Right ventricle myocardium inferior (tissue), 1 donor: ENCODE data around the gene ACP2. TPM values are rescaled to one million over a fixed set of nuclear protein-coding genes. Genes with fewer than 3 reads are reported as not detected.
A peak's percentile ranks its signal among the peaks of the same experiment; 100 is the strongest.

ENCODE experiments used
- ATAC-seq: fragments of 200-7000 bp; cut with Tn5 transposase; one replicate; pipeline ENCODE4 v1.9.1; 2020; ENCODE audit warnings: mild to moderate bottlenecking, moderate library complexity
- DNase-seq: peaks from one replicate; pipeline ENCODE4 v3.0.0; 2021; ENCODE audit errors: missing footprints
- intact Hi-C: fragments of 100-400 bp; cut with DNase I; formaldehyde crosslinking; loops from one replicate; pipeline ENCODE4 v1.11.0; 2022
- total RNA-seq: library from RNA; stranded (reverse); fragmentation: NEBNext Ultra II Directional; extraction: Animal tissue kit (Norgen Biotek cat#: 25700); gene quantifications from one replicate; pipeline ENCODE4 v1.2.1, GENCODE V29; 2021
- donor health status: DM: no; HTN: yes; CAD: no; lungs with severe emphysema.

The ACP2 gene
- total RNA-seq, 1 donor from 2014 or later: 21.2 TPM

DNA sequence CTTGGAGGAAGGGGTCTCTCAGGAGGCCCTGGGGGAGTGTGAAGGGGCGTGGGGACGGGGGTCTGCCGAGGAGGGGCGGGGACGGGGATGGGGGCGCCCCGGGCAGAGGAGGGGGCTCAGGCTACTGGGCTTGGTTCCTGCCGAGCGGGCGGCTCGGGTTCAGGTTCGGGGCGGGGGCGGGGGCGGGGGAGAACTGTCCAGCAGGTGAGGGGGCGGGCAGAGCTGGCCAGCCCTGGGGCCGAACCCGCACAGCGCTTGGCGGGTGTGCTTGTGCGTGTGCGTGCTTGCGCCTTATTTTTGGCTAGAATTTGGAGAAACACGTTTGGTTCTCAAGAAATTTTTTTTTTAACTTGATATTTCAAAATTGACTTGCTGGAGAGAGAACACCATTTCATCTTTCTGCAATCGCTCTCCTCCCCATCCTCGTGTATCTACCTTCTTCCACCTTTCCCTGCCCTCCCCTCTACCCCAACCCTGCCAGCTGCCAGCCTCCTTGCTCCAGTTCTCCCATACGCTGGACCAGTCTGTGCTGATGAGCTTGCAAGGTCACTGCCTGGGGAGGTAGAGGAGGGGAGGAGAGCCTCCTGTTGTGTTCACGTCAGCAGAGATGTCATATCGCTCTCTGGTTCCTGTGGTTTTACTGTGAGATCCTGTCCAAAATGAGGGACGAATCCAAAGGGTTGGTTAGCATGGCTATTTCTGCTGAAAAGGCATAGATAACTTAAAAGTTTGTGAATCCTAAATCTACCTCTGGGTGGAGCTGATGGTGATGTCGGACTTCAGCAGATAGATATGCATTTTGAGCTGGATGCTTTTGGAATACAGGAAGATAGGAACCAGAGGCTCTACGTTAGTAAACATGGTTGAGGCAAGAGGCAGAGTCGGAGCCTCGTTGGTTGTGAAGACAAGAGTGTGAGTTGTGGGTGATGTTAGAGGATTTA lies 22.0 kb upstream of the ACP2 start:
- no peak for DNase-seq
- no peak for ATAC-seq

DNA sequence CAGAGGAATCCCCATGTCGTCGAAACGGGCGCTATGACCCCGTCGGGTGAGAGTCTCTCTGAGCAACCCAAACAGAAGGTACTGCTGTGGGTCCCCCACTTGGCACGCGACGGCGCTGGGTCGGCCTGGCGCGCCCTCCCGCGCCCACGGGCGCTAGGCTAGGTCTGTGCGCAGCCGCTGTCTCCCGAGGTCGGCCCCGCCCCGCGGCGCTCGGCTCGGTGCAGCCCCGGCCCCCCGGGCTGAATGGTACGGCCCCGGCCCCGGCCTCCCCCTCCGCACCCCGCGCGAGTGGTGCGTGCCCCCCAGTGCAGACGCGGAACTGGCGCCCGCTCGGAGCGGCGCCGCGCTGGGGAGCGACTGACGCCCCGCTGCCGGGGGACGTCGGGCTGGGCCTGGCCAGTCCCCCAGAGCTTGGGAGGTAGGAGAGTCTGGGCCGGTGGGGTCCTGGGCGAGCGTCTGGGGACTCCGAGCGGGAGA lies 21.3 kb upstream of the ACP2 start, which contains the start of gene MADD:
Gene MADD (plus strand): TSS at position 305 of the 477 bp plus-strand sequence.
- DNase-seq: peak; percentile 93
- intact Hi-C loops: loop anchor here (1.0 to 5.0 kb wide), 2 partner anchors 37 to 85 kb away; no protein-coding TSS in a partner anchor
- ATAC-seq: peak; percentile 93

More for the DNA sequence above, 22.0 kb upstream of the ACP2 start:
- intact Hi-C loops: loop anchor here (5.0 kb wide), 1 partner anchor 37 kb away; no protein-coding TSS in a partner anchor

DNA sequence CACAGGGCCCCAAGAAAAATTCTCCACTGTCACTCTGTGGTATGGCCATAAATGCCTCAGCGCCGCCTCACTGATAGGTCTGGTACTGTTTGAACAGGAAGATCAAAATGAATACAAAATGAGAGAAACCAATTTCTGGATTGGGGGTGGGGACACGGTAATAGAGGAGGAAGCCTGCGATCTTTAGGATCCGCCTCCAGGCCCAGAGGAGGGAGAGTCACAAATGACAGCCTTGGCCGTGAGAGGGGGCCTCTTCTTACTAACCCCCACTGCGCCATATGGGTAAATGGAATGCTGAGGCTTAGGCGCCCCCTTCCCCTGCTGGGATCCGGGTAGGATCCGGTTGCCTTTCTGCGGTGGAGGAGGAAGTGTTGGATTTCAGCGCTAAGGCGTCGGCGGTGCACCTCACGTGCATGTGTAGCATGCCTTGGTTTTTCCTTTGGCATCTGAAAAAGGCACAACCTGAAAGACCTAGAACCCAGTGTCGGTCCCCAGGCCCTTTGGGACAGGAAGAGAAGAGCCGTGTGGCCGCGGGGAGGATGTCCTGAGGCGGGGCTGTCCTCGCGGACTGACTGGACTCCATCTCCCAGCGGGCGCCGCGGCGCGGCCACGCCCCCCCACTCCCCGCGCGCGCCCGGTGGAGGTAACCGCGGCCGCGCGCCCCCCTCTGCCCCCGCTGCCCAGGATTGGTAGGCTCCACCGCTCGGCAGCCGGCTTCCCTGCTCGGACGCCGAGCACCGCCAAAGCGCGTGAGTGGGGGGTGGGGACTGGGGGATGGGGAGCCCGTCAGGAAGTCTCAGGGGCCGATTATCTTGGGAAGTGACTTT lies 20.6 kb upstream of the ACP2 start:
- intact Hi-C loops: loop anchor here (1.0 kb wide), 1 partner anchor 86 kb away; no protein-coding TSS in a partner anchor
- peak; percentile 95 for DNase-seq
- ATAC-seq: peak; percentile 91

DNA sequence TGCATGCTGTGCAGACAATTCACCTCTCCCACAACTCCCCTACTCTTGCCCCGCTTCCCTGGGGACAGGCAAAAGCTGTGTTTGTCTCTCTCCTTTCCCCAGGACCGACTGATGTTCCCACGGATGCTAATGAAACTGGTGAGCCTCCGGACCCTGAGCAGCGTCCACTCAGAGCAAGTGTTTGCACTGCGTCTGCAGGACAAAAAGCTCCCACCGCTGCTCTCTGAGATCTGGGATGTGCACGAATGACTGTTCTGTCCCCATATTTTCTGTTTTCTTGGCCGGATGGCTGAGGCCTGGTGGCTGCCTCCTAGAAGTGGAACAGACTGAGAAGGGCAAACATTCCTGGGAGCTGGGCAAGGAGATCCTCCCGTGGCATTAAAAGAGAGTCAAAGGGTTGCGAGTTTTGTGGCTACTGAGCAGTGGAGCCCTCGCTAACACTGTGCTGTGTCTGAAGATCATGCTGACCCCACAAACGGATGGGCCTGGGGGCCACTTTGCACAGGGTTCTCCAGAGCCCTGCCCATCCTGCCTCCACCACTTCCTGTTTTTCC lies 19.9 kb upstream of the ACP2 start:
- DNase-seq (no peak), ATAC-seq (no peak)
- intact Hi-C loops: loop anchor here (1.0 kb wide), 1 partner anchor 87 kb away; no protein-coding TSS in a partner anchor

DNA sequence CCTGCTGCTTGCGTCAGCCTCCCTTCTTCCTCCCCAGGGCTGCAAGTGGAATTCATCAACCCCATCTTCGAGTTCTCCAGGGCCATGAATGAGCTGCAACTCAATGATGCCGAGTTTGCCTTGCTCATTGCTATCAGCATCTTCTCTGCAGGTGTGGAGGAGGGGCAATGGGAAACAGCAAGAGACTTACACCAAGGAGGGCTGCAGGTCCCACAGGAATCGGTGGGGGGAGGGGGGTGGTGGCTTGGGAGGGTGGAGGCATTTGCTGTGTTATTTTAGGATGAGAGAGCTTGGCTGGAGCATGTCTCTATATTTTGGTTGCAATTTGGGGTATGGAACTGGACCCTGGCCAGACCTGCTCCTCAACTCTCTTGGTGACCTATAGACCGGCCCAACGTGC lies 19.3 kb upstream of the ACP2 start:
- DNase-seq (no peak), ATAC-seq (no peak)
- intact Hi-C loops: no loop called here

DNA sequence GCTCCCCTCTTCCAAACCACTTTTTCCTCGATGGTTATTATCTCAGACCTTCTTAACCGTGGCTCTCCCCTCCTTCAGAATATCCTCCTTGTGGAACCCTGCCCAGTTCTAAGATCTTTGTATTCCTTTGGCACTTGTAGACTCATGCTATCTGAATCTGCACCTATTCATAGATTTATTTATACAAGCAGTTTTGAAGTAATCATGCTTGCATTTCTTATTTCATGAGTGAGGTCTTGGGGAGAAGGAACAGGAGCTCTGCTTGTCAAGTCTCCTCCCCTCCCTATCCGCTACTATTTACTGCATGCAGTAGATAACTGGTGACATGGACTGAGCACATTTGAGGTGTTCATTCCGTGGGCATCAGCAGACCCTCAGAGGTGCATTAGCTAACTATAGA lies 15.9 kb upstream of the ACP2 start:
- ATAC-seq (no peak), DNase-seq (no peak)
- intact Hi-C loops: no loop called here

DNA sequence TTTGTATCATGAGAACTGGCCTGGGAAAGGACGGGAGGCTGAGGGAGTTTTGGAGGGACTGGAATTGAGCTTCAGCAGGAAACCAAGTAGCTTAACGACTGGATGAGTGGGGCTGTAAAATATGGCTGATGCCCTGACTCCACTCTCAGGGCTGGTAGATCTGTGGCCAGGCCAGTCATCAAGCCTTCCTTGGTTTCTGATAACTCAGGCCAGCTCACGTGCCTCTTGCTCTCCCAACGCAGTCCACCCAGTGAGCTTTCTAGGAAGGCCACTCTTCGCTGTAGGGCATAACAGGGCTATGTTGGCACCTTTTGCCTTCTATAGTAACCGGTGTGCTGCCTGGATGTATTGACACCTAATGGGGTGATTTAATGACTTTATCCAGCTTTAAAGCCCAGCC lies 15.5 kb upstream of the ACP2 start:
- intact Hi-C loops: no loop called here
- no peak for ATAC-seq
- no peak for DNase-seq

DNA sequence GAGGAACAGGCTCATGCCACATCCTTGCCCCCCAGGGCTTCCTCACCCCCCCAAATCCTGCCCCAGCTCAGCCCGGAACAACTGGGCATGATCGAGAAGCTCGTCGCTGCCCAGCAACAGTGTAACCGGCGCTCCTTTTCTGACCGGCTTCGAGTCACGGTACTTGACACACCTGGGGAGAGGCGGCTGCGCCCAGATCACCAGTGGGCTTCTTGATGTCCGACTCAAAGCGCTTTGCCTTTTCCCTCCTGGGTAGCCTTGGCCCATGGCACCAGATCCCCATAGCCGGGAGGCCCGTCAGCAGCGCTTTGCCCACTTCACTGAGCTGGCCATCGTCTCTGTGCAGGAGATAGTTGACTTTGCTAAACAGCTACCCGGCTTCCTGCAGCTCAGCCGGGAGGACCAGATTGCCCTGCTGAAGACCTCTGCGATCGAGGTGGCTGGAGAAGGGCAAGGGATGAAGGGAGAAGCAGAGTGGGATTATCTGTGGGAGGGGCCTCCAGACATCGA lies 12.7 kb upstream of the ACP2 start:
- intact Hi-C loops: no loop called here
- DNase-seq (no peak), ATAC-seq (no peak)

DNA sequence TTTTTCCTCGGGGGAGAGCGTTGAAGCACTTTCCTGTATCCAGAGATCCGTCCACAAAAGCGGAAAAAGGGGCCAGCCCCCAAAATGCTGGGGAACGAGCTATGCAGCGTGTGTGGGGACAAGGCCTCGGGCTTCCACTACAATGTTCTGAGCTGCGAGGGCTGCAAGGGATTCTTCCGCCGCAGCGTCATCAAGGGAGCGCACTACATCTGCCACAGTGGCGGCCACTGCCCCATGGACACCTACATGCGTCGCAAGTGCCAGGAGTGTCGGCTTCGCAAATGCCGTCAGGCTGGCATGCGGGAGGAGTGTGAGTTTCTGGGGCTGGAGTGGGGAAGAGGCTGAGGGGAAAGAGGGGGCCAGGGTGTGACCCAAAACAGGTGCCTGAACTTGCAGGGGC lies 11.8 kb upstream of the ACP2 start:
- ATAC-seq (no peak), DNase-seq (no peak)
- intact Hi-C loops: no loop called here

DNA sequence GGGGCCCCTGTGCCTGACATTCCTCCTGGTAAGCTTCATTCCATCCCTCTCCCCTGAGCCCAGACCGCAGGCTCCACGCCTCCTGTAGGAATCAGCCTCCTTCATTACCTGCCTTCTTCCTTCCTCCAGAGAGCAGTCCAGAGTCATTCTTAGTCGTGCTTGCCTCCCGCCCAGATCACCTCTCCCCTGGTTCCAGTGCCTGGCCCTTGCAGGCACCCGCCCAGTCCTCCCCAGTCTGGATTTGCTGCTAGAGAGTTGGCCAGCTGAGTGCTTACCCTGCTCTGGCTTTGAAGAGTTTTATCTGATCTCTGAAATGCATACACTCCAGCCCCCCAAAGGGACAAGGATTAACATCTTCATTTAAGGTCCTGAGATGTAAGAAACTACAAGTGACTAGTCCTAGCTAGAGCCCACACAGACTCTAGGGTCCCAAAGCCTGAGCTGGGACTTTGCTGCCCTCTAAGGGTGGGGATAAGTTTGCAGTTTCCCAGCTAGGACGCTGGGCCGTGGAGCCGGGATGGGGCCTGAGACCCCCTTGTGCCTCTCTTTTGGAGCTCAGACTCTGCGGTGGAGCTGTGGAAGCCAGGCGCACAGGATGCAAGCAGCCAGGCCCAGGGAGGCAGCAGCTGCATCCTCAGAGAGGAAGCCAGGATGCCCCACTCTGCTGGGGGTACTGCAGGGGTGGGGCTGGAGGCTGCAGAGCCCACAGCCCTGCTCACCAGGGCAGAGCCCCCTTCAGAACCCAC lies 10.8 kb upstream of the ACP2 start:
- ATAC-seq (no peak), DNase-seq (no peak)
- intact Hi-C loops: loop anchor here (5.0 kb wide), 1 partner anchor 42 kb away; no protein-coding TSS in a partner anchor

DNA sequence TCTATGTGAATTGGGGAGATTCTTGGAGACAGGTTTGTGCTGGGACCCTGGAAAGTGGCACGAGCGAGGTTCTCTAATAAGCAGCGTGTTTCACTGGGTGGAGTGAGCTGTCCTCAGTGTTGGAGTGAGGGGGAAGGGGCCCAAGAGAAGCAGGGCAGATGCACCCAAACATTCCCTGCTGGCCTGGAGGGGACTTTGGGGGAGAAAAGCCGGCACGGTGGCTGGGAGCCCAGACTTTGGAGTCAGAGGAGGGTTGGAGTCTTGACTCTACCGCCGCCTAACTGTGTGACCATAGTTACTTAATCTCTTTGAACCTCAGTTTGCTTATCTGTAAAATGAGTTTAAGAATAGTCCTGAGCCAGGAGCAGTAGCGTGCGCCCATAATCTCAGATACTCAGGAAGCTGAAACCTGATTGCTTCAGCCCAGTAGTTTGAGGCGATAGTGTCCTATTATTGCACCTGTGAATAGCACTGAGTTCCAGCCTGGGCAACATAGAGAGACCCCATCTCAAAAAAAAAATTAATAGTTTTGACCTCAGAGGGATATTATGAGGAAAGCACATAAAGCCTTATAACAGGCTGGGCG lies 9.8 kb upstream of the ACP2 start:
- DNase-seq: no peak
- intact Hi-C loops: loop anchor here (1.0 to 5.0 kb wide), 2 partner anchors 41 to 97 kb away; no protein-coding TSS in a partner anchor
- no peak for ATAC-seq

DNA sequence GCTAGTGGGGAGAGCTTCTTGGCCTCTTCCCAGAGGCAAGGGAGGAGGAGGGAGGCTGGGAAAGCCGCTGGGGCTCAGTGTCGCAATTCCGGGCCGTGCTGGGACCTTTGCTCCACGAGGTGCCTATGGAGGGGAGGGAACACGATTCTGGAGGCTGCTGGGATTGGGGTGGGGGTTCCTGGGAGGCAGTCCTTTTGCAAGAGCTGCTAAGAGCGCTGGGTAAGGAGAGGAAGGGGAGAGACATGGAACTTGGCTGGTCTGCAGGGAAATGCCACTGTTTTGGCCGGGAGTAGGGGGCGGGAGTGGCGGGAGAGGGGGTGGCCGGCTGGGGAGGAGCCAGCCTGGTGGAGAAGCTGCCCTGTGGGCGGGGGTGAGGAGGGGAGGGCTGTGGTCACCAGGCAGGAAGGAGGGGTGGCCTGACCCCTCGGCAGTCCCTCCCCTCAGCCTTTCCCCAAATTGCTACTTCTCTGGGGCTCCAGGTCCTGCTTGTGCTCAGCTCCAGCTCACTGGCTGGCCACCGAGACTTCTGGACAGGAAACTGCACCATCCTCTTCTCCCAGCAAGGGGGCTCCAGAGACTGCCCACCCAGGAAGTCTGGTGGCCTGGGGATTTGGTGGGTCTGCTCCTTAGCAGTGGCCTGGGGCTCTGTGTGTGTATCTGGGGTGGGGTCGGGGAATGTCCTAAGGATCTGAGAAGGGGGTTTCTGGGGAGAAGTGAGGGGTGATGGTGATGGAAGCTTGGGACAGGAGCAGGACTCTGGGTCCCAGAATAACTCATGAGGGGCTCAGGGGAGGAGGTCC lies 9.1 kb upstream of the ACP2 start, which contains the start of gene NR1H3:
Gene NR1H3 (plus strand): TSS at position 480 of the 800 bp plus-strand sequence. CDS start 1,221 bp downstream, outside the sequence.
- intact Hi-C loops: loop anchor here (1.0 to 5.0 kb wide), 2 partner anchors 40 to 98 kb away; no protein-coding TSS in a partner anchor
- DNase-seq (peak; percentile 92), ATAC-seq (peak; percentile 77)

DNA sequence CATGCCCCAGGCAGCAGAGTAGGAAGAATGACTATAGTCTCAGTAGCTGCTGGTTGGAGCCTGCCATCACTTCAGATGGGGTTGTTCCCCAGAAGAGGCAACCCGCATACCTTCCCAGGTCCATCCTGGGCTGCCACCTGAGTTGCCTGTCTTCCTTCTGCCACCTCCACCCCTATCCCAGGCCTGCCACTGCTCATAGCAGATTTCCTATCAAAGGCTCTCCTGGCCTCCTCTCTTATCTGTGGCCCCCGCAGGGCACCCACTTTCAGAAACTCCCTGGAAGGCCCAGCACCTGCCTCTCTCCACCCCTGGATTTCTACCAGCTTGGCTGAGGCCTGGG lies 8.5 kb upstream of the ACP2 start:
- ATAC-seq: no peak
- no peak for DNase-seq
- intact Hi-C loops: loop anchor here (5.0 kb wide), 1 partner anchor 40 kb away; no protein-coding TSS in a partner anchor

DNA sequence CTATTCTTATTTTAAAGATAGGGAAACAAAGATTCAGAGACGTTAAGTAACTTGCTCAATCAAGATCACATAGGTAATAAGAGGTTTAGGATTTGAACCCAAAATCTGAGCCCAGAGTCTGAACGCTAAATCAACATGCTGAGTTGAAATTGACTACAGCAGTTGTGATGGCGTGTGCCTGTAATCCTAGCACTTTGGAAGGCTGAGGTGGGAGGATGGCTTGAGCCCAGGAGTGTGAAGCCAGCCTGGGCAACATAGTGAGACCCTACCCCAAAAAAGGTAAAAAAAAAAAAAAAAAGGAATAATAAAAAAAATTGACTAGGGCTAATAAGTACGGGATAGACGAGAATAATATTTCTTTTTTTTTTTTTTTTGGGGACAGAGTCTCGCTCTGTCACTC lies 7.8 kb upstream of the ACP2 start:
- ATAC-seq (no peak), DNase-seq (no peak)
- intact Hi-C loops: loop anchor here (5.0 kb wide), 1 partner anchor 39 kb away; no protein-coding TSS in a partner anchor

DNA sequence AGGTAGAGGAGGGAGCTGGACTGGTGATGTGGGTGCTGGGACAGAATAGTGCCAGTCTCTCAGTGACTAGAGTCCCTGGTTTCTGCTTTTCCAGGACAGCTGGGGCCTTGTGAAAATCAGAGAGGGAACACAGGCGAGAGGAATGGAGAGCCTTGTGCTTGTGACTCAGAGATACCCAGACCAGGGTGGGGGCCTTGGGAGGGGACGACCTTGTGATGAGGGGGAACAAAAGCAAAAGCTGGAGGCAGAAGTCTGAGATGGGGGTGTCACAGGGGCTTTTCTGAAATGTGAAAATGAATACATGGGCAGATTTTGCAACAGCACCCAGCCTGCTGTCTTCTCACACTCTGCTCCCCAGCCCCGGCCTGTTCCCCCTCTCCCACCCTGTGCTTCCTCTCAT lies 5.8 kb upstream of the ACP2 start:
- DNase-seq: no peak
- peak; percentile 0 for ATAC-seq
- intact Hi-C loops: loop anchor here (5.0 kb wide), 1 partner anchor 153 kb away; the partner anchor contains the start of gene SLC39A13

DNA sequence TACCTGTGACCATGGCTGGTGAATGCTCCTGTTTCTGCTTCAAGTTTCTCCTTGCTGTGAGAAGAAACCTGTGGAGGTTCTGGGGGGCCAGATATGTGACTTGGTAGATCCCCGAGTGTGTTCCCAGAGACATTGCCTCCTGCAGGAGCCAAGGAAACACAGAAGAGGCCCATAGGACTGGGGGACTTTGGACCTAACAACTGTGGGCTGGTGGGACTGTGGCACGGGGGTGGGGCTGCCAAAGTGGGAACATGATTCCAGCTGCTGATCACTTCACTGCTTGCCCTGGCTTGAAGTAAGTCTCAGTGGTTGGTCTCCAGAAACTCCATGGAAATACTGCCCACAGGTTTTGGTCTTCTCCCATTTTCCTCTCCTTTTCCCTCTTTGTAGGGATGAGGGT lies 5.0 kb upstream of the ACP2 start:
- DNase-seq (no peak), ATAC-seq (no peak)
- intact Hi-C loops: loop anchor here (5.0 kb wide), 1 partner anchor 154 kb away; the partner anchor contains the start of gene SLC39A13
